ENCODE measurements around the gene FBXW8.

The FBXW8 gene

GRCh38 chr12:116941188-116941587, 30.4 kb downstream of the FBXW8 start:
- Histone ChIP-seq H3K27ac (no peak overlapping the region), H3K4me1 (no peaks in the 10 kb centered on the region), H3K36me3 (peaks cover 3 to 14% (median 10%) of the 10 kb centered on the region in 3 donors), H3K4me3 (no peak overlapping the region), H3K27me3 (no peaks in the 10 kb centered on the region), H3K9me3 (peaks cover 0 to 13% (median 0%) of the 10 kb centered on the region in 3 donors)
- no peak for TF ChIP-seq CTCF (IDR thresholded peaks at IDR 0.05)
- intact Hi-C loops (cut with DNase I; ENCODE audit: low total_unique reads): no loop called here
- DNase-seq: no peak

- no peaks in the 10 kb centered on the region for H3K4me1 ChIP-seq
- intact Hi-C loops (cut with DNase I; ENCODE audit: low total_unique reads): no loop called here
- H3K27me3 ChIP-seq: no peaks in the 10 kb centered on the region
- H3K36me3 ChIP-seq: peaks cover 7 to 24% (median 22%) of the 10 kb centered on the region in 3 donors
- DNase-seq: peak in 1 of 2 donors; percentile 30
- peaks cover 0 to 13% (median 0%) of the 10 kb centered on the region in 3 donors for H3K9me3 ChIP-seq
- no peak overlapping the region for H3K4me3 ChIP-seq
- H3K27ac ChIP-seq: no peak overlapping the region
- no peak for TF ChIP-seq CTCF (IDR thresholded peaks at IDR 0.05)
Measured at GRCh38 chr12:116943419-116944372, 32.9 kb downstream of the FBXW8 start.

- Histone ChIP-seq H3K27me3 (no peaks in the 10 kb centered on the region), H3K4me3 (no peak overlapping the region), H3K36me3 (peaks cover 7 to 40% (median 31%) of the 10 kb centered on the region in 3 donors), H3K9me3 (peaks cover 0 to 13% (median 0%) of the 10 kb centered on the region in 3 donors), H3K4me1 (no peaks in the 10 kb centered on the region), H3K27ac (no peak overlapping the region)
- intact Hi-C loops (cut with DNase I; ENCODE audit: low total_unique reads): no loop called here
- DNase-seq: no peak
- TF ChIP-seq CTCF (IDR thresholded peaks at IDR 0.05): no peak
Measured at GRCh38 chr12:116945886-116946550, 35.3 kb downstream of the FBXW8 start.

- intact Hi-C loops (cut with DNase I; ENCODE audit: low total_unique reads): no loop called here
- Histone ChIP-seq H3K27ac (no peak overlapping the region), H3K9me3 (peaks cover 0 to 4% (median 0%) of the 10 kb centered on the region in 3 donors), H3K36me3 (peaks cover 14 to 51% (median 30%) of the 10 kb centered on the region in 3 donors), H3K4me3 (no peak overlapping the region), H3K4me1 (no peaks in the 10 kb centered on the region), H3K27me3 (no peaks in the 10 kb centered on the region)
- DNase-seq: no peak
- no peak for TF ChIP-seq CTCF (IDR thresholded peaks at IDR 0.05)
Measured at GRCh38 chr12:116948298-116948697, 37.5 kb downstream of the FBXW8 start.

GRCh38 chr12:116950628-116951325, 40.0 kb downstream of the FBXW8 start:
- DNase-seq: no peak
- Histone ChIP-seq H3K27me3 (no peaks in the 10 kb centered on the region), H3K27ac (no peak overlapping the region), H3K36me3 (peaks cover 14 to 45% (median 22%) of the 10 kb centered on the region in 3 donors), H3K9me3 (no peaks in the 10 kb centered on the region), H3K4me1 (peaks cover 0 to 12% (median 1%) of the 10 kb centered on the region in 4 donors), H3K4me3 (no peak overlapping the region)
- no peak for TF ChIP-seq CTCF (IDR thresholded peaks at IDR 0.05)
- intact Hi-C loops (cut with DNase I; ENCODE audit: low total_unique reads): no loop called here

All from tibial artery (tissue), 4 donors.